A204.1 (cell line): ENCODE data around the gene PARM1.

Source experiments
- FAIRE-seq: peaks from 2 replicates; lab custom pipeline; 2012; peaks lifted over from hg19 to GRCh38; lab: Jason Lieb, UNC

PARM1 gene, protein sequence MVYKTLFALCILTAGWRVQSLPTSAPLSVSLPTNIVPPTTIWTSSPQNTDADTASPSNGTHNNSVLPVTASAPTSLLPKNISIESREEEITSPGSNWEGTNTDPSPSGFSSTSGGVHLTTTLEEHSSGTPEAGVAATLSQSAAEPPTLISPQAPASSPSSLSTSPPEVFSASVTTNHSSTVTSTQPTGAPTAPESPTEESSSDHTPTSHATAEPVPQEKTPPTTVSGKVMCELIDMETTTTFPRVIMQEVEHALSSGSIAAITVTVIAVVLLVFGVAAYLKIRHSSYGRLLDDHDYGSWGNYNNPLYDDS

GRCh38 chr4:74932832-74933561, at the start of gene PARM1:
Gene PARM1 (plus strand): TSS chr4:74933116. CDS start chr4:74933328, 212 bp downstream.
- FAIRE-seq: no peak

GRCh38 chr4:74884266-74884665, 48.6 kb upstream of the PARM1 start:
- no peak for FAIRE-seq

DNA sequence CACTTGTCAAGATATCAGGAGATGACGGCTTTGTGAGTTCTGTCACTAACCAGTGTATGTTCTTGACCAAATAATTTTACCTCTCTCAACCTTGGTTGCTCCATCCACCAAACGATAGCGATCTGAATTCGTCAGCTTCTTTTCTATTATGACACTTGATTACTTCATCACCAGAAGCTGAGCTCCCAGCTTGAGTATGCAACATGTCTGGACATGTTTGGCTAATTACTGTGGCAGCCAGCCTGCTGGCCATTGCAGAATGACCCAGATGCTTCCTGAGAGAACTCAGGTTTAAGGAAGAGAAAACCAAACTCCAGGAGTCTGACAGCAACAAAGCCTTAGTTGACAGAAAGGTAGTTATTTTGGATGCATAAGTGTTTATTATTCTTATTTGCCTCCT, 46.4 kb upstream of the PARM1 start:
- no peak for FAIRE-seq

- no peak for FAIRE-seq
Observed at GRCh38 chr4:74890341-74890740, 42.6 kb upstream of the PARM1 start.

GRCh38 chr4:74891037-74891436, 41.9 kb upstream of the PARM1 start:
- FAIRE-seq: no peak

- FAIRE-seq: no peak
Observed at GRCh38 chr4:74893171-74893570, 39.7 kb upstream of the PARM1 start.

DNA sequence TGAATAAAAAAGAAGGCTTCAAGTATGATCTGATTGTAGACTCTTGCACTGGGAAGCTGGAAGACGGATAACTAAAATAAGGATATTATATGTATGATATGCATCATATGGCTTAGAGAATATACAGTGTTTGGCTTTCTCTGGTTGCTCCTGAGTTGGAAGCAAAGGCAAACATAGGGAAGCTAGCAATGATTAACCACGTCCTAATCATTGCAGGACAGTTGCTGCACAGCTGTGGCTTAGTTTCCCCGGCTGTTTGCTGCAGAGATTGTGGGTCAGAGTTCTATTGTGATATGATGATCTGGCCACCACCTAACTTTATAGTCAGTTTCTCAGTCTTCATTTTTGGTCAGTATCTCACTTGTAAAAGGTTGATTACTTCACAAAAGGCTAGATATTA, 36.3 kb upstream of the PARM1 start:
- no peak for FAIRE-seq

DNA sequence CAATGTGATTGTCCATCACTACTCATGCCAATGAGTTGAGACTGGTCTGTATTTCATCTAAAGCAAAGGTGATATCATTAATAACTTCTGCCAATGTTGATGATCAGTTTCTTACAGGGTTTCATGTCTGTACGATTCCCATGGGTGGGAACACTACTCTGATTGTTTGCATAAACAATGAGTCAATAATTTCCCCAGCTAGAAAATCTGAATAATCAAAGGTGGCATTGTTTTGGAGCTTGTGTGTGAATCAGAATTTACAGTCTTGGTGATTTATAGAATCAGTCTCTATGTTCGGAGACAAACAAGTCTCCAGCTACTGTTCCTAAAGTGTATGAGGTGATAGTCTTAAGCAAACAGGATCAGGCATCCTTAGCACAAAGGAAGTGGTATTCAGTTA, 35.5 kb upstream of the PARM1 start:
- no peak for FAIRE-seq

GRCh38 chr4:74900862-74901261, 32.1 kb upstream of the PARM1 start:
- FAIRE-seq: no peak

DNA sequence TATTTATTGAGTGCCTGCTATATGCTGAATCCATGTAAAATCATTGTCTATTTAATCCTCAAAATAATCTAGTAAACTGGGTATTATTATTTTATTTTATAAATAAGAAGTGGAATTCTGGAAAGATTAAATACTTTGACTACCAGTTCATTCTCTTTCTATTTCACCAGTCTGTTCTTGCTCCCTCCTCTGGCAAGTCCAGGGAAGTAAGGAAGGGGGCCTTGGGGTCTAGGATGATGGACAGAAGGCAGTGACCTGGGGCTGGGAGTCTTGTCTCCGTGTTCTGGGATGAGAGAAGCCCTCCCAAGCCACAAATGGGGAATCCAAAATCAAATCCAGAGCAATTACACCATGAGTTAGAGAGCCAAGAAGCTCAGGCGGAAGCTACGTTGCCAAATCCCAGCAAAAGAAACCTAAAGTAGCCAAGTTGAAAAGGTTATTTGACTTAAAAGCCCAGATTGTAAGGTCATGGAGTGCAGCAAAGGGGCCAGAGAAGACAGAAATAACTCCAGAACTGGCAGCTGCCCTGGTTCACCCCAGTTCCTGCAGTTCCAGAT, 28.3 kb upstream of the PARM1 start:
- FAIRE-seq: no peak

- FAIRE-seq: no peak
Observed at GRCh38 chr4:74906771-74907170, 26.1 kb upstream of the PARM1 start.

- FAIRE-seq: no peak
Observed at GRCh38 chr4:74919783-74920182, 13.1 kb upstream of the PARM1 start.

- FAIRE-seq: no peak
Observed at GRCh38 chr4:74920704-74921103, 12.2 kb upstream of the PARM1 start.

DNA sequence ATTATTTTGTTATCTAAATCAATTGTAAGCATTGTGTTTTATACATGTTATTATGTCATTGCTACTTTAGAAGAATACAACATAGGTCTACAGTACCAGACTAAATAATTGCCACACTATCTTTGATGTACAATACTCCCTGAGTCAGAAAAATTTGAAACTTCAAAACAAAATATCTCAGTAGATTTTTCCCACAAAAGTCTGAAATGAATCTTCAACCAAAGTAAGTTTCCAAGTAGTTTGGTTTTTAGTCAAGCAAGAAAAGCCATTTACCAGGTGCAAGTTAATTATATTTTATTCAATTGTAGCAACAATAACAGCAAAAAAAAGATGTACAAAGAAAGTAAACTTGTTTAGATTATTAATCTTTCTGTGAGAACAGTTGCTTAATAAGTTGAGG, 11.4 kb upstream of the PARM1 start:
- FAIRE-seq: no peak

GRCh38 chr4:74926007-74926406, 6.9 kb upstream of the PARM1 start:
- FAIRE-seq: no peak

DNA sequence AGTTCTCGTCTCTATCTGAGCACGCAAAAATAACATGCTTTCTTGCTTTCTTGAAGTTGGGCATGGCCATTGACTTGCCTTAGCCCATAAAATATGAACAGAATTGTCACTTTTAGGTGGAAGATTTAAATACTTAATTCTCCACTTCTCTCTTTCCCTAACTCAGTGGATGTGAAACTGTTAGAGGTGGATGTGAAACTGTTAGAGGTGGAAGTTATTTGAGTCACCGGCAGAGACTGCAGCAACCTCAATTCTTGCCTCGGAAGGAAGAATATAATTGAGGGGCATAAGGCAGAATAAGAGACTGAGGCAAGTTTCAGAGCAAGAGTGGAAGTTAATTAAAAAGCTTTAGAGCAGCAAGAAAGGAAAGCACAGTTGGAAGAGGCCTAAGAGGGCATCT, 2.8 kb upstream of the PARM1 start:
- no peak for FAIRE-seq

DNA sequence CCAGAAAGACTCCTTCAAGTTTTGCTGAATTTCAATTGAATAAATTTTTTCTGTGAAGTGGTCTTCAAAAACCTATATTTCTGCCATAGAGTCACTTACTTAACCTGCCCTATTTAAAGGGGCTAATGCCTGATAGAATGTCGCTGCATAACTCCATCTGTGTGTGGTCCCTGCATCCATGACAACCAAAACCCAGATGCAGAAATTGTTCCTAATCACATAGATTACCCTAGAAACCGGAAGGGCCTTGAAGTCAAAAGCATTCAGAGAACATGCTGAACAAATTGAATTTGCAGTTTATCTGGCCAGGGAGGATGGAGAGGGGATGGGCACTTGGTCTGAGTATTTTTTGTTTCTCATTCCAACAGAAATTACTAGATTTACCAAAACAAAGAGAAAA, 1.5 kb upstream of the PARM1 start:
- no peak for FAIRE-seq

DNA sequence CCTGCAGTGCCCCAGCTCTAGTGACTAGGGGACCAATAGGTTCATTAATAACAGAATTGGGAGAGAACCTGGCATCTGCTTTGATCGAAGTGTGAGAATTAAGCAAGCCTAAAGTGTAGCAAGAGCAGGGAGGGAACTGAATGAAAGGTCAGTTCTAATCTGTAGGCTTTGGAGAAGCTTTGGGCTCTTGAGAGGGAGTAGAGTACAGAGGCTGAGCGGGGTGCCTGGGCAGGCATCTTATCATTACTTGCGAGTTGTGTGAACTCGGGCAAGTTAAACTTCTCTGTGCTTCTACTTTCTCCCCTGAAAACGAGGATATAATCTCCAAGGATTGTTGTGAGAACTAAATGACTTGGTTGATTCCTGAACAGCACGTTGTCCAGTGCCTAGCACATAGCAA, 906 bp upstream of the PARM1 start:
- FAIRE-seq: no peak

- no peak for FAIRE-seq
Observed at GRCh38 chr4:74933562-74934015, 673 bp downstream of the PARM1 start.

DNA sequence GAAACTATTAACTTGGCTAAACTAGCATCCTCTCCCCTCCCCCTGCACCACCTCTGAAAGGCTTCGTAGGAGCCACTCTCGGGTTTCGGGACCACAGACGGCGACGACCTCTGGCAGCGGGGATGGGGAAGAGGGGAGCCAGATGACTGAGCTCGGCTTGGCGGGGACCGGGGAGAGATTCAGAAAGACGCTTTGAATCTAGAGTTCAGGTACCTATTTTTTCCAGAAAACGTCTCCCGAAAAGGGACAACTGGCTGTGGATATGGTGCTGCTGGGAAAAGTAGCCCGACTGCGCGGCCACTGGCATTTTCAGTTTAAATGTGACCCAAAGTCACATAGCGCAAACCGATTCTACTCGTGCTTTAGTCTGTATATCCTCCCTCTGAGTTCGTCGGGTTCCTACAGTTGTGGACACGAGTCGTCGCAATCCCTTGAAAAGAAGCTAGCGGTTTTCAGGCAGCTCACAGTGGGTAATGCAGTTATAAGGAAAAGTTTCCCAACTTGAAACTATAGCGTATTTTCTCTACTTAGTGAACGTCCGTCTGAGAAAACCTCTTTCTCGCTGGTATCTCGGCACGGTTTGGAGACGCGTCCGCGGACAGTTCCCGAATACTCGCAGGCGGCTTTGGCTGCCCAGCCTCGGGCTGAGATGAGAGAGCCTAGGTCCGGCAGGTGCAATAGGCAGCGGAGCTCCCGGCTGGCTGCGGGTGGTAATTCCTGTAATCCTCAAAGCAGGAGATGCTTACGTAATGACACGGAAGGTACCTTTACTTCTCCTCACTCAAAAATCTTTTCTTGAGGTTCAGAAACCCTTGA, 1.3 kb downstream of the PARM1 start:
- FAIRE-seq: no peak

DNA sequence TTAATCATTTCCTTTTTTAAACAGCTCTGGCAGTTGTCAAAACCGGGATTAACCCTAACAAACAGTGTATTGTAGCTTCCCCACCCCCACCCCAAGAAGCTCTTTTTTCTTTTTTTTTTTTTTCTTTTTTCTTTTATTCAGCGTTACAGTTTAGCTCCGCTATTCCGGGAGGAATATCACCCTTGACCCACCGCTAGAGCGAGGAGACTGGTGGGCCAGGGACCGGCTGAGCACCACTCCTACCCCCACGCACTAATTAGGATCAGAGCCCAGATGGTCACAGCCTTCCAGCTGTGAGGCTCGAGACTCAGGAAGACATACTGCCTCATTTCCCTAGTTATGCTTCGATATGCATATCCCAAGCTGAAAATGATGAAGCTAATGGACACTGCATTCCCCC, 2.0 kb downstream of the PARM1 start:
- FAIRE-seq: no peak

- no peak for FAIRE-seq
Observed at GRCh38 chr4:74941123-74941522, 8.2 kb downstream of the PARM1 start.
